PC-3 (cell line): ENCODE measurements around the gene LRCH1.

Source experiments
- CTCF ChIP-seq: fragments of 300-600 bp; sonication (generic); conservative IDR thresholded peaks from 2 replicates; pipeline ENCODE4 v1.5.1; 2017; ENCODE audit warnings: antibody characterized with exemption, low read depth, mild to moderate bottlenecking, low read length
- EZH2 ChIP-seq: fragments of 300-600 bp; sonication (generic); IDR thresholded peaks from one replicate; pipeline ENCODE4 v1.6.1; 2017; ENCODE audit warnings: antibody characterized with exemption, mild to moderate bottlenecking, low read length; ENCODE audit not compliant: unreplicated experiment

DNA sequence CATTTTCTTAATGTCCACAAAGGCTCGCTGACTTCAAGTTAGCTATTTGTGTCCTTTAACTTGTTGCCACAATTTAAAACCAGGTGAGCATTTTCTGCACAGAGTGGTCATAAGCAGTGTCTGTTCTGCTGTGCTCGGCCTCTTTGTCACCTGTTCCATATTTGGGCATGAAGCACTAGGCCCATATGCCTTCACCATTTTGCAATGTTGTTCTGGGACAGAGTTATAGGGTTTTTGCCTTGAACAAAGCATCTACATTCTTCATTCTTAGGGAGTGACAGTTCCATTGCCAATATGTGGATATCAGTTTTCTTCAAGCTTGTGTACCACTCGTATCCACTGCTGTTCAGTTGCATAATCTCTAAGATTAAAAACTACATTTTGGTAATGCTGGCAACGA, 56.1 kb downstream of the LRCH1 start:
- TF ChIP-seq CTCF = no peak
- no peak for TF ChIP-seq EZH2
